OCI-LY7 (cell line): Measurements from ENCODE around the gene TMEM126A.

ENCODE experiments used
- CTCF ChIP-seq: fragments of 200-600 bp; sonication (generic); conservative IDR thresholded peaks from 2 replicates; pipeline ENCODE4 v1.5.1; 2014; ENCODE audit warnings: mild to moderate bottlenecking, antibody characterized with exemption, low read length, moderate library complexity, mixed read lengths
- EZH2phosphoT487 ChIP-seq: fragments of 200-600 bp; sonication (generic); IDR thresholded peaks from 2 replicates; pipeline ENCODE4 v1.6.1; 2018; ENCODE audit warnings: low read depth, borderline replicate concordance, mild to moderate bottlenecking, mixed run types, antibody characterized with exemption, low read length, moderate library complexity, mixed read lengths

DNA sequence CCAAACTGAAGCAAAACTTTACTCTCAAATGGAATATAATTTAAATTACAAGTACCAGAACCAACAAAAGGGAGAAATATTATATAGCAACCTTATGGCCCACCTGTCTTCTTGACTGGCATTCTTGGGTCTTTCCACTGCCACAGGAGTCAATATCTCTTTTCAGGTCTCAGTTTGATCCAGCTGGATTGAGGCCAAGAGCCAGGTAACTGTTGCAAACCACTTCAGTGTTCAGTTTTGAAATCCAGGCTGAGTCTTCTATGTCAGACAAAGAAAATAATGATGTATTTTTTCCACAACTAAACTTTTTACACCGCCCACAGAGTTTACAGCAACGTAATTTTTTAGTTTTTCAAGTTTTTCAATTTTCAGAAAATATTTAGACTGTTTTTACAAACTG is 21.3 kb upstream of the TMEM126A start:
- TF ChIP-seq CTCF (no peak), EZH2phosphoT487 (no peak)
